BJ (cell line): Measurements from ENCODE around the gene ESRP2. TPM values are rescaled to one million over a fixed set of nuclear protein-coding genes. Genes with fewer than 3 reads are reported as not detected.

ENCODE experiments used
- CTCF ChIA-PET: fragments of 350-600 bp; formaldehyde crosslinking; extraction: SDS; loops from one replicate; lab custom pipeline; 2021; ENCODE audit warnings: antibody characterized with exemption, inconsistent platforms; lab: Yijun Ruan, JAX
- POLR2A ChIA-PET: fragments of 300-600 bp; sonication (Branson Sonifier 250); formaldehyde crosslinking; extraction: SDS; loops from one replicate; lab custom pipeline; 2021; ENCODE audit warnings: antibody characterized with exemption; lab: Charles Lee
- DNase-seq: peaks from one replicate; pipeline ENCODE4 v3.0.0-alpha.2; 2011; ENCODE audit warnings: low read depth
- H3K27me3 ChIP-seq: 2 replicates; pipeline ENCODE4 v1.6.0; 2011; ENCODE audit warnings: low read length; ENCODE audit not compliant: control insufficient read depth, insufficient read depth
- H3K36me3 ChIP-seq: 2 replicates; pipeline ENCODE4 v1.5.1; 2011; ENCODE audit warnings: low read length; ENCODE audit not compliant: control insufficient read depth, insufficient read depth
- H3K4me3 ChIP-seq: 2 replicates; pipeline ENCODE4 v1.5.1; 2011; ENCODE audit warnings: low read depth, mild to moderate bottlenecking, control low read depth, low read length
- polyA plus RNA-seq: library from polyadenylated mRNA; depleted of rRNA; stranded (reverse); fragments of >200 nt; gene quantifications from 2 replicates; pipeline ENCODE4 v1.2.3, GENCODE V29; 2011; rRNA removed
- small RNA-seq: library from RNA; depleted of rRNA; stranded (forward); fragments of <200 nt; gene quantifications from one replicate; pipeline ENCODE3, GENCODE V24; 2012; ENCODE audit warnings: low replicate concordance, low read depth; ENCODE audit not compliant: insufficient read length
- TF ChIP-seq, protein P1 (sequence below): IDR thresholded peaks from 2 replicates; pipeline ENCODE4 v1.5.1; 2011; ENCODE audit warnings: low read depth, mild to moderate bottlenecking, control low read depth, inconsistent platforms, low read length, moderate library complexity; ENCODE audit not compliant: insufficient read depth

ESRP2 gene
- polyA plus RNA-seq, 1 experiment = 0.04 TPM

DNA sequence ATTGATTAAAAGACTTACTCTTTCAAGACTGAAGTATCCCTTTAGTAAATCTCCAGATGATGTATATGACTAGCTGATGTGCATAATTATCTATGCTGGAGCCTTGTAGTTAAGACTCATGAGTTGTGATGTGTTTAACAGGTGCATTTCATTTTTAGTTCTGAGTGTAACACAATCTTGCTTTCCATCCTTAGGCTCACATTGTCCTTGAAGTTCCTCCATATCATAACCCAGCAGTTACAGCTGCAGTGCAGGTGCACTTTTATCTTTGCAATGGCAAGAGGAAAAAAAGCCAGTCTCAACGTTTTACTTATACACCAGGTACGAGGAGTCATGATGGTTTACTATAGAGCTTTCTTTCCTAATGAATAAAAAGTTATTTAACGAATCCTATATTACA lies 52.9 kb downstream of the ESRP2 start:
- ChIA-PET POLR2A (no interaction called here), CTCF (no interaction called here)
- TF ChIP-seq, protein P1, sequence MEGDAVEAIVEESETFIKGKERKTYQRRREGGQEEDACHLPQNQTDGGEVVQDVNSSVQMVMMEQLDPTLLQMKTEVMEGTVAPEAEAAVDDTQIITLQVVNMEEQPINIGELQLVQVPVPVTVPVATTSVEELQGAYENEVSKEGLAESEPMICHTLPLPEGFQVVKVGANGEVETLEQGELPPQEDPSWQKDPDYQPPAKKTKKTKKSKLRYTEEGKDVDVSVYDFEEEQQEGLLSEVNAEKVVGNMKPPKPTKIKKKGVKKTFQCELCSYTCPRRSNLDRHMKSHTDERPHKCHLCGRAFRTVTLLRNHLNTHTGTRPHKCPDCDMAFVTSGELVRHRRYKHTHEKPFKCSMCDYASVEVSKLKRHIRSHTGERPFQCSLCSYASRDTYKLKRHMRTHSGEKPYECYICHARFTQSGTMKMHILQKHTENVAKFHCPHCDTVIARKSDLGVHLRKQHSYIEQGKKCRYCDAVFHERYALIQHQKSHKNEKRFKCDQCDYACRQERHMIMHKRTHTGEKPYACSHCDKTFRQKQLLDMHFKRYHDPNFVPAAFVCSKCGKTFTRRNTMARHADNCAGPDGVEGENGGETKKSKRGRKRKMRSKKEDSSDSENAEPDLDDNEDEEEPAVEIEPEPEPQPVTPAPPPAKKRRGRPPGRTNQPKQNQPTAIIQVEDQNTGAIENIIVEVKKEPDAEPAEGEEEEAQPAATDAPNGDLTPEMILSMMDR = no peak
- DNase-seq = no peak
- H3K4me3 ChIP-seq = no peak overlapping the region
- H3K36me3 ChIP-seq = peaks cover 3% of the 10 kb centered on the region
- no peaks in the 10 kb centered on the region for H3K27me3 ChIP-seq

DNA sequence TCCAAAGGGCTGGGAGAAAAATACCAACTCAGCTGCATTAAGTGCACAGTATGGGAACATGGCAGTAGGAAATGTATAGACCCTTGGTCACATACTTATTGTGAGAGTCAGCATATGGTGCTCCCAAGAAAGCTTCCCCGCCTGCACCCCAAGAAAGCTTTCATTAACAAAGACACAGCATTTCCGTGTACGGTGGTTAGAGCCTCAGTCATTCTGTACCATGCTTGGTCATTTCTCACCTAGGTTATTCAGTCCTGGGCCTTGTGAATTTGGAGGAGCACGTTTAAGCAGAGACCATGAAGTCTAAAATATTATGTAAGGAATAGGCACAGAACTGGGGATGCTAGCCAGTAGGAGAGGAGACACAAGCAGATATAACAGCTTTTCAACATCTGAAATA lies 56.1 kb downstream of the ESRP2 start:
- POLR2A ChIA-PET = no interaction called here
- CTCF ChIA-PET = interaction anchor here (0.9 to 1.1 kb wide), 2 partner anchors 19 to 21 kb away, joined by 3 read pairs; no protein-coding TSS in a partner anchor
- H3K36me3 ChIP-seq = no peaks in the 10 kb centered on the region; the same call in 1 of the 2 replicates
- TF ChIP-seq, protein P1 = no peak
- H3K4me3 ChIP-seq = no peak overlapping the region
- no peak for DNase-seq
- H3K27me3 ChIP-seq = no peaks in the 10 kb centered on the region

DNA sequence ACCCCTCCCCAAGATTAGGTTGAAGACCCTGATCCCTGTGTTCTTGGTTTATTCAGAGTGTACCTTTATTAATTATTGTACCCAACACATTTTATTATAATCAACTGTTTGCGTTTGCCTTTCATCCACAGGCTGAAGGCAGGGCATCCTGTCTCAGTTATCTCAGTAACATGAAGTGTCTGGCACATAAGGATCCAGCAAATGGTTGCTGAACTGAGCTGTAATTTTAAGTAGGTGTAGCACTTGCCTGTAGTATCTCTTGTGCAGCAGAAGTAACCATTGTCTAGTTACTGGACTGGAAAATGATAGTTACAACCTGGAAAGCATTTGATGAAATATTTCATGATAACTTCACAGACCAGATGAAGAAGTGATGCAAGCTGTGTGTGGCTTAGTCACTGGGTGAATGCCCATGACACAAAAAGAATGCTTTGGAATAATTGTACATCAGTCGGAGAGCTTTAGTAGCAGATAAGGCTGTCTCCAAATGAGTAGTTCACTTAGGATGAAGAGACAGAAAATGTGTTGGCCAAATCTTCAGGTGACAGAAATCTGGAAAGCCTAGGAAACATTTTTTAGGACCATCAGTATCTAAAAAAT lies 56.6 kb downstream of the ESRP2 start:
- DNase-seq = no peak
- Histone ChIP-seq H3K4me3 (no peak overlapping the region), H3K27me3 (no peaks in the 10 kb centered on the region), H3K36me3 (no peaks in the 10 kb centered on the region; the same call in 1 of the 2 replicates)
- ChIA-PET POLR2A (no interaction called here), CTCF (interaction anchor here (1.1 kb wide), 1 partner anchor 22 kb away, joined by 3 read pairs; no protein-coding TSS in a partner anchor)
- TF ChIP-seq, protein P1 = no peak

Small RNA genes within 50 kb of the gene (small RNA-seq; reads per million reads assigned to genes)
- gene RF00554 = not detected
- gene RNU6-1262P = not detected

Other genes starting within 250 kb of the ESRP2 start
- 0.10 and 0.25 TPM in 2 replicates for gene DPEP2, start 236.6 kb downstream of the ESRP2 start, polyA plus RNA-seq
- gene DPEP2NB, start 220.2 kb downstream of the ESRP2 start, polyA plus RNA-seq = not detected in 2 replicates
- gene DDX28, start 212.9 kb downstream of the ESRP2 start, polyA plus RNA-seq = 8.1 and 10.1 TPM in 2 replicates
- gene DUS2, start 212.8 kb downstream of the ESRP2 start, polyA plus RNA-seq = 12.9 and 18.3 TPM in 2 replicates
- 10.5 and 14.9 TPM in 2 replicates for gene NFATC3, start 150.8 kb downstream of the ESRP2 start, polyA plus RNA-seq
- gene PLA2G15, start 9.2 kb upstream of the ESRP2 start, polyA plus RNA-seq = 23.9 and 39.2 TPM in 2 replicates
- 45.7 and 51.2 TPM in 2 replicates for gene SLC7A6, start 28.4 kb upstream of the ESRP2 start, polyA plus RNA-seq
- 5.3 and 6.9 TPM in 2 replicates for gene SLC7A6OS, start 74.8 kb upstream of the ESRP2 start, polyA plus RNA-seq
- gene PRMT7, start 74.9 kb upstream of the ESRP2 start, polyA plus RNA-seq = 24.0 and 40.0 TPM in 2 replicates
- gene SMPD3, start 212.4 kb upstream of the ESRP2 start, polyA plus RNA-seq = 0.07 and 0.27 TPM in 2 replicates